H7 (cell line): ENCODE measurements around the gene RGR. TPM values are rescaled to one million over a fixed set of nuclear protein-coding genes. Genes with fewer than 3 reads are reported as not detected.
"Not testable (repeated sequence)": the region's sequence is repeated elsewhere in the genome, so short reads cannot be mapped to it uniquely, and the experiment has no call there.

ENCODE experiments used
- DNase-seq: peaks from one replicate; pipeline ENCODE4 v3.0.0; 2012
- H3K27me3 ChIP-seq: 2 replicates; pipeline ENCODE4 v1.6.0; 2011; ENCODE audit warnings: mild to moderate bottlenecking, low read length; ENCODE audit not compliant: control insufficient read depth, insufficient read depth
- H3K36me3 ChIP-seq: replicated peaks from 2 replicates; pipeline ENCODE4 v1.5.1; 2011; ENCODE audit warnings: low read length; ENCODE audit not compliant: control insufficient read depth, insufficient read depth
- H3K4me3 ChIP-seq: 2 replicates; pipeline ENCODE4 v1.5.1; 2011; ENCODE audit warnings: low read depth, mild to moderate bottlenecking, control low read depth, low read length, moderate library complexity; ENCODE audit not compliant: insufficient read depth
- total RNA-seq: library from RNA; depleted of rRNA; stranded (reverse); fragments of >200 nt; shearing (Covaris generic); gene quantifications from 2 replicates; pipeline ENCODE4 v1.2.3, GENCODE V29; 2014

Gene RGR
- total RNA-seq, 1 experiment from 2014 or later = not detected

DNA sequence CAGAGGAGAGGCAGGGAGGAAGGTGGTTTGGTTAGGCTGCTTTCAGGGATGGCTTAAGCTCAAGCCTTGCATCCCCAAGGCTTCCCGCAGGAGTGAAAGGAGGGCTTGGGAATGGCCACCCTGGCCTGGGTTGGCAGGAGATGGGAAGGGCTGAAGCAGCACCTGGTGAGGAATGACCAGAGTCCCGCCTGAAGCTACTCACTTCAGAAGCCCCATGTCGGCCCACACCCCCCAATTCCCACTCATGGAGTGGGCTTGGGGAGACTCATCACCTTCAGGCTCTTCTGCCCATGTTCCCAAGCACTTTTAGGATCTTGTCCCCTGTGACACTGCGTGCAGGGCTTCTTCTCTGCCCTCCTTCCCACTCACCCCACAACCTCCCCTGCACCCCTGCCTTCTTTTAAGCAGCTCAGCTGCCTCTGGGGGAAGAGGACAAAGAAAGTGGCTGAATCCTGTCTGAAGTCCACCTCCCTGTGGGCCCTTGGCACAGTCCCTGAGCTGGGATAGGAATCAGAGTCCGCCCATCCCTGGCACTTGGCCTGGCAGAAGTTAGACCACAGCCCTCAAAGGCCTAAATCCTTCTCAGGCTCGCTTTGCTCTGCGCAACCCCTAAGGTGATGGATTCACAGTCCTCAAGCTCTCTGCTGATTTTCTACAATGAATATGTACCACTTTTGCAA is 16.5 kb downstream of the RGR start:
- H3K4me3 ChIP-seq = no peak overlapping the region
- H3K36me3 ChIP-seq = no peaks in the 10 kb centered on the region
- no peak for DNase-seq
- peaks cover 4% of the 10 kb centered on the region for H3K27me3 ChIP-seq

DNA sequence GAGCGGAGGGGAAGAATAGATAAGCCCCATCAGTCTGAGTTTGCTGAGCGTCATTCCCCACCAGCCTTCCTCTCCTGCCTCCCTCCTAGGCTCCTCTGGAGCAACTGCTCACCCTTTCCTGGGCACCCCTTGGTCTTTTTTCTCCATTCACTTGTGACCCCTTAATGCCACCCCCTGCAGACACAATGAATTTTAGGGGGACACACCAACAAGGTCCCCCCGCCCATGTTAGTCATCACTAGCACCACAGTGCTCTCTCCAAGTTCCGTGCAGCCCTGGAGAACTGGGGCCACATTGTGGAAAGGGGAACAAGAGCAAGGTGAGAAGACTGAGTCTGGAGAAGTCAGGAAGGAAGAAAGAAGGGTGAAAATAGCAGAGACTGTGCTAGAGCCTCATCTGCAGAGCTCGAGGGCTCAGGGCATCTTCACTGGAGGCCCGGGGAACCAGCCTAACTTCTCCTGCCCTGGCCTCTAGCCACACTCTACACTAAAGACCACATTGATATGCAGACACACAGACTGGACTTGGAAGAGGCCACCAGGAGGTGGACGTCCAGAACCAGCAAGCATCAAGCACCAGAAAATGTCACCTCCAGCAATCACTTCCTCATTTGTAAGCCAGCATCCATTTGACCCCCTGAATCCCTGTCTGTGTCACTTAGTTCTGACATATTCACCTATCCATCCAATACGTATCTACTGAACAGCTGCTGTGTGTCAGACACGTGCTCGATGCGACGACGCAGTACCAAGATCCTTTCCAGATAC is 17.5 kb downstream of the RGR start:
- H3K27me3 ChIP-seq = no peaks in the 10 kb centered on the region
- no peak for DNase-seq
- no peaks in the 10 kb centered on the region for H3K36me3 ChIP-seq

DNA sequence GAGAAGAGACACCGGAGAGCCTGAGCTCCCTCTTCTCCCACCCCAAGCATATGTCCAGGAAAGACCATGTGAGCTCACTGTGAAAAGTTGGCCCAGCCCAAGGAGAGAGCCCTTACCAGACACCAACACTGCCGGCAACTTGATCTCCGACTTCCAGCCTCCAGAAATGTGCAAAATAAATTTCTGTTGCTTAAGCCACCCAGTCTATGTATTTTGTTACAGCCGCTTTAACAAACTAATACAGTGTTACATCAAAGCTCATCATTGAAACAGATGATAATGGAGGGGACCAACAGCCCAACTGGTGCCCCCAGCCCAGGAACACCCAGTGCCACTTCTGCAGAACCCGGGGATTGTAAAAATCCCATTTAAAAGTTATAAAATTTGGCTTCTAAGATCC is 18.9 kb downstream of the RGR start:
- no peak for DNase-seq
- Histone ChIP-seq H3K4me3 (no peak overlapping the region), H3K36me3 (no peaks in the 10 kb centered on the region), H3K27me3 (no peaks in the 10 kb centered on the region)

More for the DNA sequence above, 17.5 kb downstream of the RGR start:
- H3K4me3 ChIP-seq = no peak overlapping the region

DNA sequence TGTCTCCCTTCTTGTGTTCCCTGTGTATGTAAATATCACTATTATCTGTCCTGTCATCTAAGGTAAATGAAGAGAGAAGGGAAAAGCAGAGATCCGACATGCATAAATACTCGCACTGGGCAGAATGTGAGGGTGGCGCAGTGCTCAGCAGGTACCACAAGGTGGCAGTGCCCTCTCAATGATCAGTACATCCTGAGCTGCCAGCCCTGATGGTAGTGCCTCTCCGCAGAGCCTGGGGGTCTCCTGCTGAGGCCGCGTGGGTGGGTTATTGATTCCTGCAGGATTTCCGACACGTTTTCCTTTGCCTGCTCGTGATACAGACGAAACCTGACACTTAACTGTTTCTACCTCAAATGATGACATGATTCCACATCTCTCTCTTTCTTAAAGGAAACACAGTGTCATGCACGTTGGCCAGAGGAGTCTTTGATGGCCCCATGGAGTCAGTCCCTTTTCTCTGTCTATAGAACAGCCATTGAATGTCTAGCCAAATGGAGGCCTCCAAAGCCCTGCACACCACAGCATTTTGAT is 19.8 kb downstream of the RGR start:
- no peaks in the 10 kb centered on the region for H3K36me3 ChIP-seq
- H3K27me3 ChIP-seq = no peaks in the 10 kb centered on the region
- H3K4me3 ChIP-seq = no peak overlapping the region
- DNase-seq = peak; percentile 77

DNA sequence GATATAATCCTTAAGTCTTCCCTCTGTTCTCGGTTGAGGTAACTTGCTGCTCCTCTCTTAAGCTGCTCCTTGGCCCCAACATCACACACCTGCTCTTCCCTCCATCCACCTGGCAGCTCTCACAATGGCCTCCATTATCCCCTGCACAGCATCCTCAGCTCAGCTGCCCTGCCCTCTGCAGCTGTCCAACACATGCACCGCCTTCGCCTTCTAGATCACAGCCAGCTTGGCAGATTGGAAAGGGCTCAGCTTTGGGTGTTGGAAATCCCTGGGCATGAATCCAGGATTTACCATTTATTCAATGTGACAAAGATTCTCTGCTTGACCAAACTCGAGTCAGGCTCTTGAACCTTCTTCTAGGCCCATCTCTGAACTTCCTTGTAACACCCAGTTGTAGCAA is 20.6 kb downstream of the RGR start:
- no peak for DNase-seq

DNA sequence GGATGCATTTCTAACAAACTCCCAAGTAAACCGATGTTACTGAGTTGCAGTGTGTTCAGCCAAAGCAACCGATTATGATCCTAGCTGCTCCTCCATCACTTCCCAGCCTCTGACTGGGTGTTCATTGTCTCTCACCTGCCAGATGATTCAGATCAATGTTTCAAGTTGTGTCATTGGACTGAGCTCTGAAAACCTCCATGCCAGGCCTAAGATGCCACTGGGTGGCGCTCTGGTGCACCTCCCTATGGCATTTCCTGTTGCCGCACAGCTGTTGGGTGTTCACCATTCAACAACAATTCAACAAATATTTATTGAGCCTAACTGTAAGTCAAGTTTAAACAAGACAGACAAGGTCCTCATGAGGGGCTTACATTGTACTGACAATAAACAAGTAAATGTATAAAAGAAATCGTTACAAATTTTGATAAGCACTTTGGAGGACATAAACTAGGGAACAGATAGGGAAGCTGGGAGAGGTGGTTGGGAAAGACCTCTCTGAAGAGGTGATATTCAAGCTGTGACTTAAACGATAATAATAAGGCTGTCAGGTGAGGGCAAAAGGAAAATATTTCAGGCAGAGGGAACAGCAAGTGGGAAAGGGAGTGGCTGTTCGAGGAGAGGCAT is 22.8 kb downstream of the RGR start:
- Histone ChIP-seq H3K4me3 (no peak overlapping the region), H3K27me3 (no peaks in the 10 kb centered on the region), H3K36me3 (no peaks in the 10 kb centered on the region)
- peak; percentile 59 for DNase-seq

More for the DNA sequence above, 20.6 kb downstream of the RGR start:
- H3K4me3 ChIP-seq = no peak overlapping the region
- no peaks in the 10 kb centered on the region for H3K27me3 ChIP-seq
- H3K36me3 ChIP-seq = no peaks in the 10 kb centered on the region

DNA sequence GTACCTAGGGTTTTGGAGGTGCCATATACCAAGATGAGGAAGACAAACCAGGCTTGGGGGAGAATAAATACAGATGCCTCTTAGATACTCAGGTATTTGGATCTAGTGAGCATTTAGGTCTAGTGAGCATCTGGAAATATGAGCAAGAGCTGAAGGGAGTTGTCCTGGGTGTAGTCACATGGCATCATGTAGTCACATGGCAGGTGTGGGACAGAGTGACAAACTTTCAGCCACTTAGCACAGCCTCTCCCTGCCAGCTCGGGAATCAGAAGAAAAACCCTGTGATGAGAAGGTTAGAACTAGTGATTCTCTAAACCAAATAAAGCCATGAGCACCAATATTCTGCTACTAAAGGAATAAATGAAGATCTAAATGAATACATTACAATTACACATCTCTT is 24.3 kb downstream of the RGR start:
- no peak for DNase-seq
- H3K36me3 ChIP-seq = no peaks in the 10 kb centered on the region
- no peak overlapping the region for H3K4me3 ChIP-seq
- no peaks in the 10 kb centered on the region for H3K27me3 ChIP-seq

DNA sequence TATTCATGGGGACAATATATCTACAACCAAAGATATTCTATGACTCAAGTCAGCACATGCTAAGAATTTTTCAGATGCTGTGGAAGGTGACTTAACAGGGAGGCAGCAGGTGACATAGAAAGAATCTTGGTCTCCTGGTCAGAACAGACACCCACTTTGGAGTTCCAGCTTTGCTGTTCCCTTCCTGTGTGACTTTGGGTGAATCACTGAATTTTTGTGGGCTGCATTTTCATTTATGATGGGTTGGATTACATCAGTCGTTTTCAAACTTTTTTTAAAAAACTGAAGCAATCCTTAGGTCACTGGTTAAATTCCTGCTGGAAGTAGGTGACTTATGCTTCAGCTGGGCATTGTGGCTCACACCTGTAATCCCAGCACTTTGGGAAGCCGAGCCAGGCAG is 24.9 kb downstream of the RGR start:
- Histone ChIP-seq H3K27me3 (no peaks in the 10 kb centered on the region), H3K4me3 (no peak overlapping the region), H3K36me3 (no peaks in the 10 kb centered on the region)
- DNase-seq = no peak

DNA sequence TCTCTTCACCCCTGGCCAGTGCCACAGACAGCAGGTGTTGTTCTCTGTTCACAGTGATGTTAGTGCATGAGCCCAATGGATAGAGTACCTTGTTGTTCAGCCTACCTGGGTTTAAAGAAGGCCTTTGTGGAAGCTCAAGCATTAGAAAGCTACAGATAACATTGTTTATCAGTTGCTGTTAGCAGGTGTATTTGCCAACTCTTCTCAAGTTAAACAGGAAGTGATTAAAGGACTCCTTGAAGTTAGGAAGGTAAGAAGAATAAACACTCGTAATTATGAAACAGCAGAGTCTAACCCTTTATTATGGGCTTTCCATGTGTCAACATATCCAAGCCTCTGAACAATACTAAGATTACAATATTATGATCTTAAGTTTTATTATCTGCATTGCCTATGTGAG is 25.9 kb downstream of the RGR start:
- no peaks in the 10 kb centered on the region for H3K36me3 ChIP-seq
- H3K4me3 ChIP-seq = no peak overlapping the region
- no peak for DNase-seq

DNA sequence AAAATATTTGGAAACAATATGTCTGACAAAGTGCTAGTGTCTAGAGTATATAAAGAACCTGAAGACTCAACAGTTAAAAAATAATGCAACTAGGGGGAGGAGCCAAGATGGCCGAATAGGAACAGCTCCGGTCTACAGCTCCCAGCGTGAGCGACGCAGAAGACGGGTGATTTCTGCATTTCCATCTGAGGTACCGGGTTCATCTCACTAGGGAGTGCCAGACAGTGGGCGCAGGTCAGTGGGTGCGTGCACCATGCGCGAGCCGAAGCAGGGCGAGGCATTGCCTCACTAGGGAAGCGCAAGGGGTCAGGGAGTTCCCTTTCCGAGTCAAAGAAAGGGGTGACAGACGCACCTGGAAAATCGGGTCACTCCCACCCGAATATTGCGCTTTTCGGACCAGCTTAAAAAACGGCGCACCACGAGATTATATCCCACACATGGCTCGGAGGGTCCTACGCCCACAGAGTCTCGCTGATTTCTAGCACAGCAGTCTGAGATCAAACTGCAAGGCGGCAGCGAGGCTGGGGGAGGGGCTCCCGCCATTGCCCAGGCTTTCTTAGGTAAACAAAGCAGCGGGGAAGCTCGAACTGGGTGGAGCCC is 35.1 kb downstream of the RGR start:
- H3K4me3 ChIP-seq = peak overlapping the region; percentile 21

More for the DNA sequence above, 25.9 kb downstream of the RGR start:
- no peaks in the 10 kb centered on the region for H3K27me3 ChIP-seq

DNA sequence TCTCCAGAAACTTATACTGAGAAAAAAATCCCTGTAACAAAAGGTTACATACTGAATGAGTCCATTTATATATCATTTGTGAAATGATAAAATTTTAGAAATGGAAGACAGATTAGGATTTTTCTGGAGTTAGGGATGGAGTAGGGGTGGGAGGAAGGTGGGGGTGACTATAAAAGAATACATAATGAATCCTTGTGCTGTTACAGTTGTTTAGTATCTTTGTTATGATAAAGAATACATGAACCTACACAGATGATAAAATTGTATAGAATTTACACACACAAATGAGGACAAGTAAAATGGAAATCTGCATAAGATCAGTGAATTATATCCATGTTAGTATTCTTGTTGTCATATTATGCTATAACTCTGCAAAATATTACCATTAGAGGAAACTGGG is 41.8 kb downstream of the RGR start:
- no peak for DNase-seq
- Histone ChIP-seq H3K27me3 (no peaks in the 10 kb centered on the region), H3K36me3 (no peaks in the 10 kb centered on the region), H3K4me3 (no peak overlapping the region)

More for the DNA sequence above, 35.1 kb downstream of the RGR start:
- H3K36me3 ChIP-seq, H3K27me3 ChIP-seq, DNase-seq: not testable (repeated sequence)

DNA sequence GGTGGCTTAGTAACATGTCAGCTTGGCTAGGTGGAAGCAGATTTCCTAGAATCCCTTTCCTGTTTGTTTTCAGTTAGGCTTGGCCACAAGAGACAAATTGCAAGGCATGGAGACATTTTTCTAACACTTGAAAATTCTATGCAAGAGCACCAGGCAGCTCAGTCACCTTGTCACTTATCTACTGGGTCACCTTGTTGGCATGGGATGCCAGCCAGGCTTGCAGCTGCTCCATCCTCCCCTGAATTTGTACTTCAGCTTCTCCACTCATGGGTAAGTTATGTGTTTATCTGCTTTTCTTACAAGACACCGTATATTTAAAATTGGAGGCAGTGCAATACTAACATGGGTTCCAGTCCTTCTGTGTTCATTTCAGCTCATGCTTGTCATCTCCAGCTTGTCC is 43.3 kb downstream of the RGR start:
- Histone ChIP-seq H3K4me3 (no peak overlapping the region), H3K36me3 (no peaks in the 10 kb centered on the region), H3K27me3 (no peaks in the 10 kb centered on the region)
- no peak for DNase-seq

DNA sequence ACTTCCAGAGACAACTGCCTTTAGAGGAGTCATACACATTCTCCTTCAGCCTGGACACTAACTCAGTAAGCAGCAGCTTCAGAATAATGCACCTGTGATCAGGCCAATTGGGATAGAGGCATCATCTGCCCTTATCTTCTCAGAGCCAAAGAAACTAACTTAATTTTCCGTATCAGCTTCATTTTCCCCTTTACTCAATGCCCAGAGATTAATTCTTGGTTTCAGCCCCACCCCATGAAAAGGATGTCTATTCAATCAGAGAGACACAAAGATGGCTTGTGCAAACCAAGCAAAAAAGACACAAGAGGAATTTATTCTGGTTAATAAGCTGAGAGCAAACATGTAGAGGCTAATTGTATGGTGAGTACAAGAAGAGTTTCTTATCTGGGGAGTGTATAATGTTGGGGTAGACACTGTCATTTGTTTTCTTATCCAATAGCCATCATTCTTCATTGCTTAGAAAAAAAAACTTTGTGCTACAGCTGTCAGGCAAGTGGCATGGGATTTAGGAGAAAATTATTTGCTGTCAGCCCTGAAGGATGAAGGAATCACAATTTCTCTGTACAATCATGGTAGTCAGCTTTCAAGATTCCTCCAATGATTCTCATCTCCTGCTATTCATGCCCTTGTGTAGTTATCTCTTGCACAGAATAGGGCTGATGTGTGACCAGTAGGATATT is 44.8 kb downstream of the RGR start:
- no peak overlapping the region for H3K4me3 ChIP-seq
- H3K36me3 ChIP-seq = no peaks in the 10 kb centered on the region
- DNase-seq = no peak
- no peaks in the 10 kb centered on the region for H3K27me3 ChIP-seq

DNA sequence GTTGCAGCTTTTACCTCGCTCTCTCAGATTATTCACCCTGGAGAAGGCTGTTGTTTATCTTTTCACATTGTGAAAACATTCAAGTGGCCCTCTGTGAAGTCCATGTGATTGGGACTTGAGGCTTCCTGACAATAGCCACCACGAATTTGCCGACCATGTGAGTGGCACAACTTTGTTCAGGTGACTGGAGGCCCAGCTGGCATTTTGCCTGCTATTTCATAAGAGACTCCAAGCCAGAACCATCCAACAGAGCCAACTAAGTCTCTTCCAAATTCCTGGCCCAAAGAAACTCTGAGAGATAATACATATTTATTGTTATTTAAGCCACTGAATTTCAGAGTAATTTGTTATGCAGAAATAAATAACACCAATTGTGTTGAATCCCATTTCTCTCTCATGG is 45.4 kb downstream of the RGR start:
- Histone ChIP-seq H3K27me3 (no peaks in the 10 kb centered on the region), H3K4me3 (no peak overlapping the region), H3K36me3 (no peaks in the 10 kb centered on the region)
- no peak for DNase-seq
